Measurements from ENCODE around the gene PRELID1. TPM values are rescaled to one million over a fixed set of nuclear protein-coding genes. Genes with fewer than 3 reads are reported as not detected.
"Not testable (repeated sequence)": the region's sequence is repeated elsewhere in the genome, so short reads cannot be mapped to it uniquely, and the experiment has no call there.

PRELID1 gene
- total RNA-seq, 2 experiments from 2014 or later: 104 TPM

DNA sequence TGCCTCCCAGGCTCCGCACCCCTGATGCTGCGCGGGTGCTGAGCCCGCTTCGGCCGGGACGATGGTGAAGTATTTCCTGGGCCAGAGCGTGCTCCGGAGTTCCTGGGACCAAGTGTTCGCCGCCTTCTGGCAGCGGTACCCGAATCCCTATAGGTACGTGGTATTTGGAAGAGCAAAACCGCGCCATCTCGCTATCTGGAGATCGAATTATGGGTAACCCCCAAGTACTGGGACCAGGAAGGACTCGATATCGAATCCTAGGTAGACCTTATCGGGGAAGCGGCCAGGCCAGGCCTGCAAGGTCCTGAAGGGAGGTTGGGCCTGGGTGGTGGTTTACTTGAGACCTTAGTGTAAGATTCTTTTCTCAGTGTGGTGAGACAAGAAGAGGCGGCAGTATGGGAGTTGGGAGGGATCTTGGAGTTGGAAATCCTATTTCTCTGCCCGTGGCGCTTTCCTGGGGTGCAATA lies 359 bp downstream of the PRELID1 start:
- DNase-seq (no peak), ATAC-seq (ENCODE audit: low read depth) (peak; percentile 7)
- H3K4me1 Mint-ChIP-seq: peaks cover 58% of the 10 kb centered on the region
- H3K4me3 Mint-ChIP-seq: peak overlapping the region; percentile 95
- POLR2A ChIA-PET: interaction anchor here (1.0 to 6.5 kb wide), 8 partner anchors 8 to 170 kb away, joined by 3 to 51 read pairs (median 5); partner anchors contain the start of genes GRK6, MXD3, NSD1 and RGS14
- peaks cover 28% of the 10 kb centered on the region for H3K36me3 Mint-ChIP-seq
- peak overlapping the region; percentile 88 for H3K27ac Mint-ChIP-seq
- no peaks in the 10 kb centered on the region for H3K27me3 Mint-ChIP-seq
- H3K9me3 Mint-ChIP-seq: no peaks in the 10 kb centered on the region

DNA sequence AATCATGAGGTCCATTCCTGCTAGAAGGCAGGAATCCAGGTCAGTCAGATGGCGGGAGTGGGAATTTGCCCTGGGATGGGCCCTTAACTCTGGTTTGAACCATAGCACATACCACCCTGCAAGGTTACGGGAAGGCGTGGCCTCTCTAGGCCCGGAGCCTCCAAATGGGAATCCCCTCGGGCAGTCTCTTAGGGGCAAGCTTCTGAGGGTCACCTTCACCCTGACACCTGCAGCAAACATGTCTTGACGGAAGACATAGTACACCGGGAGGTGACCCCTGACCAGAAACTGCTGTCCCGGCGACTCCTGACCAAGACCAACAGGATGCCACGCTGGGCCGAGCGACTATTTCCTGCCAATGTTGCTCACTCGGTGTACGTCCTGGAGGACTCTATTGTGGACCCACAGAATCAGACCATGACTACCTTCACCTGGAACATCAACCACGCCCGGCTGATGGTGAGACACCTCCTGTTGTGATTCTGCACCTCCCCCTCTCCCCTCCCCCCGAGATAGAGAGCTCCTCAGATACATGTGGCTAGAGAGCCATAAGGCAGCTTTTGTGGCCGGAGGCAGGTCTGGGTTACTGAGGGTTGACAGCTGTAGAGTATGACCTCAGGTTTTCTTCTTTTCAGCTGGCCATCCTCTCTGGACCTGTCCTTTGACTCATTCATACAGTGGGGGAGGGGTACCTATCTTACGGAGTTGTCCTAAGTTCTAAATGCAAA lies 957 bp downstream of the PRELID1 start:
- no peak for ATAC-seq (ENCODE audit: low read depth)
- H3K9me3 Mint-ChIP-seq: no peaks in the 10 kb centered on the region
- DNase-seq: no peak
- H3K36me3 Mint-ChIP-seq: peaks cover 30% of the 10 kb centered on the region
- H3K4me3 Mint-ChIP-seq: peak overlapping the region; percentile 95
- peak overlapping the region; percentile 88 for H3K27ac Mint-ChIP-seq
- no peaks in the 10 kb centered on the region for H3K27me3 Mint-ChIP-seq
- H3K4me1 Mint-ChIP-seq: peaks cover 57% of the 10 kb centered on the region
- POLR2A ChIA-PET: interaction anchor here (1.3 to 6.5 kb wide), 3 partner anchors 7 to 122 kb away, joined by 4 to 51 read pairs (median 7); partner anchors contain the start of genes GRK6 and MXD3

DNA sequence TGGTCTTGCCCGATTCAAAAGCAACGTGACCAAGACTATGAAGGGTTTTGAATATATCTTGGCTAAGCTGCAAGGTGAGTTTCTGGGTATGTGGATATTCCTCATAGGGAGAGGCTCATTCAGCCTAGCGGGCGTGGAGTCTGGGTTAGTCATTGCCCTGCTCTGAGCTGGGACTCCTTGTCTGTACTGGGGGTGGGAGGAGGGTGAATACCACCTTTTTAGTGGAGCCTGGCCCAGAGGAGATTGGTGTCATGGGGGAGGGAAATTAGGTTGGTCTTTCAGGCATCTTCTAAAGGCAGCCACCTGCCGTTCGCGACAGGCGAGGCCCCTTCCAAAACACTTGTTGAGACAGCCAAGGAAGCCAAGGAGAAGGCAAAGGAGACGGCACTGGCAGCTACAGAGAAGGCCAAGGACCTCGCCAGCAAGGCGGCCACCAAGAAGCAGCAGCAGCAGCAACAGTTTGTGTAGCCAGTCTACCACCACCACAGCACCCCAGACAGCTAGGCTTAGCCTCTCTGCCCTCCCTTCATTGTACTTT lies 2.6 kb downstream of the PRELID1 start:
- Mint-ChIP-seq H3K4me3 (peak overlapping the region; percentile 95), H3K4me1 (peaks cover 51% of the 10 kb centered on the region), H3K36me3 (peaks cover 32% of the 10 kb centered on the region), H3K27ac (peak overlapping the region; percentile 88)
- DNase-seq; POLR2A ChIA-PET; ATAC-seq (ENCODE audit: low read depth); H3K9me3 Mint-ChIP-seq; H3K27me3 Mint-ChIP-seq: not testable (repeated sequence)

GRCh38 chr5:177306674-177307543 lies 3.3 kb downstream of the PRELID1 start:
- POLR2A ChIA-PET: interaction anchor here (0.6 to 1.0 kb wide), 2 partner anchors 119 to 310 kb away, joined by 3 to 4 read pairs; partner anchors contain the start of gene GRK6
- no peak for DNase-seq
- no peaks in the 10 kb centered on the region for H3K27me3 Mint-ChIP-seq
- peaks cover 46% of the 10 kb centered on the region for H3K4me1 Mint-ChIP-seq
- peaks cover 32% of the 10 kb centered on the region for H3K36me3 Mint-ChIP-seq
- H3K27ac Mint-ChIP-seq: peak overlapping the region; percentile 36
- H3K4me3 Mint-ChIP-seq: no peak overlapping the region
- H3K9me3 Mint-ChIP-seq: no peaks in the 10 kb centered on the region
- no peak for ATAC-seq (ENCODE audit: low read depth)

- no peak for ATAC-seq (ENCODE audit: low read depth)
- no peak overlapping the region for H3K27ac Mint-ChIP-seq
- POLR2A ChIA-PET: interaction anchor here (0.6 to 1.0 kb wide), 2 partner anchors 119 to 311 kb away, joined by 3 to 4 read pairs; partner anchors contain the start of gene GRK6
Measured at GRCh38 chr5:177307544-177308363, 4.2 kb downstream of the PRELID1 start.

DNA sequence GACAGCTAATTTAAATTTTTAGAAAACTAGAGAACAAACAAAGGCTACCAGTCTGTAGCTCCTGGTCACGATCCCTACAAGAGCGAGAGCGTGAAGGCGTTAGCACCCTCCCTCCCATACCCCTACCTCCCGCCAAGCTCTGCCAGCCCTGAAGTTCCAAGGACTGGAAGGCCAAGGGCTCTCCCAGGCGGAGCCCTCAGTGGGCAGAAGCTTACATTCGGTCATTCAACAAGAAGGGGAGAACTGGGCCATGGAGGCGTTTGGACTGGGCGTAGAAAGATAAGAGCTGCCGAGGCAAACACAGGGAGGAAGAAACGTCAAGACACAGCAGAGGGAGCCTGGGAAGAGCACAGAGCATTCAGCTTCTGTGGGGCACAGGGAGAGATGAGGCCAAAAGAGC lies 5.1 kb downstream of the PRELID1 start:
- H3K4me1 Mint-ChIP-seq: peaks cover 47% of the 10 kb centered on the region
- H3K9me3 Mint-ChIP-seq: no peaks in the 10 kb centered on the region
- H3K36me3 Mint-ChIP-seq: peaks cover 29% of the 10 kb centered on the region
- H3K27ac Mint-ChIP-seq: peak overlapping the region; percentile 70
- H3K27me3 Mint-ChIP-seq: no peaks in the 10 kb centered on the region
- ATAC-seq (ENCODE audit: low read depth) (no peak), DNase-seq (no peak)
- POLR2A ChIA-PET: interaction anchor here (2.7 kb wide), 1 partner anchor 175 kb away, joined by 9 read pairs; the partner anchor contains the start of gene NSD1
- H3K4me3 Mint-ChIP-seq: no peak overlapping the region

More at GRCh38 chr5:177307544-177308363, 4.2 kb downstream of the PRELID1 start:
- no peak for DNase-seq
- Mint-ChIP-seq H3K36me3 (peaks cover 29% of the 10 kb centered on the region), H3K27me3 (no peaks in the 10 kb centered on the region), H3K4me1 (peaks cover 41% of the 10 kb centered on the region), H3K4me3 (no peak overlapping the region), H3K9me3 (no peaks in the 10 kb centered on the region)

DNA sequence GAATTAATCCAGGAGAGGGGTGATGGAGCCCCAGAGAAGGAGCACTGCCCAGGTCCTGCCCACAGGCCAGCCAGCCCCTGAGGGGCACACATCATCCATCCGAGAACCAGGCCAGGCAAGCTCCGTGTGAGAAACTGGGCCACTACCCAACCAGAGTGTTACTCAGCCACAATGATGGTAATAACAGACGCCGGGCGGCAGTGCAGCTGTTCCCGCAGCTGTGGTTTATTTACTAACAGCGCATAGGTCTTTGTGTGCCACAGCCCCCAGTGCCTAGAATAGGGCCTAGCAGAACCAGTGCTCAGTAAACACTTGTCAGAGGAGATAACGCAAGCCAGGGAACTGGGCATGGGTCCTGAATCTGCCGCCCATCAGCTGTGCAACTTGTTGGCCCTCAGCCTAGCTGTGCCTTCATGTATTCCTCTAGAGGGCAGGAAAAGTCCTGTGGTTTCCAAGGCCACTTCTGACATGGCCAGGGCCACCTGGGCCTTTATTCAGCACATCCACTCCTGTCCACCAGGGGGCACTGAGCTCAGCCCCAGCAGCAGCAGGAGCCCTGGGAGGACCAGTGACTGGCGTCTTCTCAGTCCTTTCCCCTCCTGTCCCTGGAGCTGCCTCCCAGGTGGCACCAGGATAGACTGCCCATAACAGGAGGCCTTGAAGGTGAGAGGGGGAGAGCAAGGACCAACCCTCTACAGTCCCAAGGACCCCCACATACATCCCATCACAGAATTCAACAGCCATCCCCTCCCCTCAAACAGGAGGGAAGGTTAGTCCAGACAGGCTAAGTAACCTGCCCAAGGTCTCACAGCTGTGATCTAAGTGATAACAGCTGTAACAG lies 6.0 kb downstream of the PRELID1 start:
- ATAC-seq (ENCODE audit: low read depth) (no peak), DNase-seq (peak; percentile 74)
- Mint-ChIP-seq H3K9me3 (no peaks in the 10 kb centered on the region), H3K36me3 (peaks cover 29% of the 10 kb centered on the region), H3K27me3 (no peaks in the 10 kb centered on the region), H3K27ac (peak overlapping the region; percentile 63), H3K4me1 (peaks cover 45% of the 10 kb centered on the region), H3K4me3 (peak overlapping the region; percentile 100)
- POLR2A ChIA-PET: interaction anchor here (0.9 to 4.2 kb wide), 5 partner anchors 8 to 176 kb away, joined by 4 to 51 read pairs (median 7); partner anchors contain the start of genes GRK6, NSD1, PRELID1 and RAB24

DNA sequence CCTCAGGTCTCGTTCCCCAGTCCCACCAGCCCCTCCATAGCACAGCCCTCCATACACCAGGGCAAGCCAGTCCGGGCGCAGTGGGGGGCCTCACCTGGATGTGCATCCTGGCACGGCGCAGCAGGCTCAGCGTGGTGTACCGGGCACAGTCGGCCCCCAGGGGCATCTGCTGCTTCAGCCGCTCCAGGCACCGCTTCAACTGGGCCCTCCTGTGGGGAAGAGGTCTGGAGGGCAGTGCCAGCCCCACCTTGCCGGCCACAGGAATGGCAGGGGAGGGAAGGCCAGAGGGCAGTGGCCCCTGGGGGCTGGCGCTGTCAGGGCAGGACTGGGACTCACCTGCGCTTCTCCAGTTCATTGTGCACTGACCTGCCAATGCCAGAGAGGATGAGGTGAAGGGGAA lies 6.7 kb downstream of the PRELID1 start:
- peaks cover 23% of the 10 kb centered on the region for H3K36me3 Mint-ChIP-seq
- peak overlapping the region; percentile 100 for H3K4me3 Mint-ChIP-seq
- peaks cover 38% of the 10 kb centered on the region for H3K4me1 Mint-ChIP-seq
- POLR2A ChIA-PET: interaction anchor here (0.9 to 4.2 kb wide), 5 partner anchors 9 to 177 kb away, joined by 4 to 51 read pairs (median 7); partner anchors contain the start of genes GRK6, NSD1, PRELID1 and RAB24
- H3K9me3 Mint-ChIP-seq: no peaks in the 10 kb centered on the region
- ATAC-seq (ENCODE audit: low read depth) (no peak), DNase-seq (peak; percentile 30)
- H3K27ac Mint-ChIP-seq: peak overlapping the region; percentile 98
- no peaks in the 10 kb centered on the region for H3K27me3 Mint-ChIP-seq

DNA sequence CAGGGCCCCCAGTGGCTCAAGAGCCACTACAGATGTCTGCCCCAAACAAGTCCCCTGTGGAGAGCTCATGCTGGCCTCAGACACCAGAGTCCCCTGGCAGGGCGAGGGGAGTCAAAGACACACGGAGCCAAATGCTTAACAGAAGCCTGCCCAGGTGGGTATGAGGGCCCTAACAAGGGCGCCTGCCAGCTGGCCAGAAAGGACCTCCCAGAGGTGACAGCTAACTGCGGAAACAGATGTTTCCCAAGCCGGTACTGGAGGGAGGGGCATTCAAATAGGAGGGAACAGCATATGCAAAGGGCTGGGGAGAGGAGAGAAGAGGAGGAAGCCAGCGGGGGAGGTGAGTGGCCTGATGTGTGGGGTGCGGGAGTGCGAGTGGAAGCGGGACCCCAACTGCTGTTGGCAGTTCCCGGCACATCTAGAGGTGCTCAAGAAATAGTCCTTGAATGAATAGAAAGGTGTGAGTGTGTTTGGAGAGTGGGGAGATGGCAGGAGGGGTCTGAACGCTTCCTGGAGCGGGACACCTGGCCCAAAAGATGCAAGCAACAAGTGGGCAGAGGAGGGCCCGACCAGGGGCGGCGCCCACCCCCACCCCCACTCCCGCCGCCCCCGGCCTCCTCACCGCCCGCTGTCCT lies 7.3 kb downstream of the PRELID1 start:
- peaks cover 19% of the 10 kb centered on the region for H3K36me3 Mint-ChIP-seq
- H3K4me1 Mint-ChIP-seq: peaks cover 35% of the 10 kb centered on the region
- POLR2A ChIA-PET: interaction anchor here (0.6 to 4.2 kb wide), 6 partner anchors 10 to 178 kb away, joined by 3 to 51 read pairs (median 7); partner anchors contain the start of genes GRK6, NSD1, PRELID1 and RAB24
- ATAC-seq (ENCODE audit: low read depth): no peak
- peak overlapping the region; percentile 100 for H3K4me3 Mint-ChIP-seq
- DNase-seq: peak; percentile 53
- no peaks in the 10 kb centered on the region for H3K9me3 Mint-ChIP-seq
- H3K27ac Mint-ChIP-seq: peak overlapping the region; percentile 98
- H3K27me3 Mint-ChIP-seq: no peaks in the 10 kb centered on the region

- H3K27me3 Mint-ChIP-seq: no peaks in the 10 kb centered on the region
- no peaks in the 10 kb centered on the region for H3K9me3 Mint-ChIP-seq
- POLR2A ChIA-PET: interaction anchor here (1.4 to 4.2 kb wide), 6 partner anchors 10 to 177 kb away, joined by 3 to 51 read pairs (median 7); partner anchors contain the start of genes GRK6, NSD1, PRELID1 and RAB24
- ATAC-seq (ENCODE audit: low read depth): no peak
- H3K4me3 Mint-ChIP-seq: peak overlapping the region; percentile 100
- DNase-seq: no peak
- H3K27ac Mint-ChIP-seq: peak overlapping the region; percentile 94
- peaks cover 36% of the 10 kb centered on the region for H3K4me1 Mint-ChIP-seq
- H3K36me3 Mint-ChIP-seq: peaks cover 18% of the 10 kb centered on the region
Measured at GRCh38 chr5:177311392-177311722, 7.8 kb downstream of the PRELID1 start.
